ENCODE measurements around the gene GALNTL6. TPM values are rescaled to one million over a fixed set of nuclear protein-coding genes. Genes with fewer than 3 reads are reported as not detected.

The GALNTL6 gene
- total RNA-seq, 2 experiments from 2014 or later: not detected

DNA sequence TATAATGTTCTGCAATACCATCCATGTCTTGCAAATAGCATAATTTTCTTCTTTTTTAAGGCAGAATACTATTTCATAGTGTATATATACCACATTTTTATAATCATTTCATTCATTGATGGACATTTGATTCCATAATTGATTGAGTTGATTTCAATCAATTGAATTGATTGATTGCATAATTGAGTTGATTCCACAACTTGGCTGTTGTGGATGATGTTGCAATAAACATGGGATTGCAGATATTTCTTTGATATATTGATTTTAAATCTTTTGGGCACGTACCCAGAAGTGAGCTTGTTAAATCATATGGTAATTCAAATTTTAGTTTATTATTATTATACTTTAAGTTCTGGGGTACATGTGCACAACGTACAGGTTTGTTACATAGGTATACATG is 232.8 kb downstream of the GALNTL6 start:
- H3K36me3 Mint-ChIP-seq (ENCODE audit: low read depth): no peaks in the 10 kb centered on the region
- H3K4me3 Mint-ChIP-seq: no peak overlapping the region
- H3K4me1 Mint-ChIP-seq (ENCODE audit: low read depth): no peaks in the 10 kb centered on the region
- no peak for DNase-seq
- intact Hi-C loops (cut with micrococcal nuclease): no loop called here
- H3K9me3 Mint-ChIP-seq: no peaks in the 10 kb centered on the region
- H3K27me3 Mint-ChIP-seq (ENCODE audit: low read depth): no peaks in the 10 kb centered on the region
- H3K27ac Mint-ChIP-seq: no peak overlapping the region
- CTCF ChIA-PET: no interaction called here

DNA sequence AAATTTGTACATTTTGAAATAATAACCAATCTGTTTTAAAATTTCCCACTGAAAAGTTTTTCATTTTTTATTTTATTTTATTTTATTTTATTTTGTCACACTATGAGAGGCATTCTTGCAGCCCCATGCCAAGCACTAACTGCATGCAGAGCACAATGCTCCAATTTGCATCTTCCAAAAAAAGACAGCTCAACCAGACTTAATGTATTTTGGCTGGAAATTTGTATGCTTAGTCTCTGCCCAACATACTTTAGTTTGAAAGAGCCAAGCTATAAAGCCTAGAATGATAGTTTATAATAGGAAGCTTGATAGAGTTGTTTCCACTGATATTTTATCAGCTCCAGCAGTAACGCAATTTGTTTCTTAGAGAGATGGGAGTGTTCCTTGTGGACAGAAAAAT is 235.5 kb downstream of the GALNTL6 start:
- Mint-ChIP-seq H3K9me3 (no peaks in the 10 kb centered on the region), H3K4me1 (ENCODE audit: low read depth) (no peaks in the 10 kb centered on the region), H3K4me3 (no peak overlapping the region), H3K27ac (no peak overlapping the region), H3K27me3 (ENCODE audit: low read depth) (no peaks in the 10 kb centered on the region), H3K36me3 (ENCODE audit: low read depth) (no peaks in the 10 kb centered on the region)
- intact Hi-C loops (cut with micrococcal nuclease): no loop called here
- CTCF ChIA-PET: no interaction called here
- DNase-seq: no peak

DNA sequence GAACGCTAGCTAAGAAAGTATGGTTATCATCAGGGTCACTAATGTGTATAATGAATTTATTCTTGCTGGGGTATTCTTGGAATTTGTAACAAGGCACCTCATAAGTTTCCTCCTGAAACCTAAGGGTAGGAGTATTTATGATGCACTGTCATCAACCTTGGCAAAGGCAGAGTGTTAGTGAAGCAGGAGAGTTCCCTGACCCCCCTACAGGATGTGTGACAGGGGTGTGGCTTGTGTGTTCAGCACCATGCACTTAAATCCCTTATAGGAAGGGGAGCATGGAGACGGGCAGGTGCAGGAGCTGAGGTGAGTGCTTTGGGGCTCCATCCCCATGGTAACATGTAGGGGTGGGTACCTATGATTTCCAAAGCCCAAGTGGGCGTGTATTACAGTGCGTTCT is 237.7 kb downstream of the GALNTL6 start:
- Mint-ChIP-seq H3K27ac (no peak overlapping the region), H3K4me1 (ENCODE audit: low read depth) (no peaks in the 10 kb centered on the region), H3K9me3 (no peaks in the 10 kb centered on the region), H3K27me3 (ENCODE audit: low read depth) (no peaks in the 10 kb centered on the region), H3K4me3 (no peak overlapping the region), H3K36me3 (ENCODE audit: low read depth) (no peaks in the 10 kb centered on the region)
- no peak for DNase-seq
- intact Hi-C loops (cut with micrococcal nuclease): no loop called here
- CTCF ChIA-PET: no interaction called here

GRCh38 chr4:172055046-172055445 is 241.8 kb downstream of the GALNTL6 start:
- no peak for DNase-seq
- Mint-ChIP-seq H3K27me3 (ENCODE audit: low read depth) (no peaks in the 10 kb centered on the region), H3K27ac (no peak overlapping the region), H3K36me3 (ENCODE audit: low read depth) (no peaks in the 10 kb centered on the region), H3K4me1 (ENCODE audit: low read depth) (no peaks in the 10 kb centered on the region), H3K4me3 (no peak overlapping the region), H3K9me3 (peaks cover 1% of the 10 kb centered on the region)
- CTCF ChIA-PET: no interaction called here
- intact Hi-C loops (cut with micrococcal nuclease): no loop called here

GRCh38 chr4:172055498-172055897 is 242.3 kb downstream of the GALNTL6 start:
- Mint-ChIP-seq H3K4me1 (ENCODE audit: low read depth) (no peaks in the 10 kb centered on the region), H3K27ac (no peak overlapping the region), H3K36me3 (ENCODE audit: low read depth) (no peaks in the 10 kb centered on the region), H3K4me3 (no peak overlapping the region), H3K27me3 (ENCODE audit: low read depth) (no peaks in the 10 kb centered on the region), H3K9me3 (peaks cover 1% of the 10 kb centered on the region)
- DNase-seq: no peak
- intact Hi-C loops (cut with micrococcal nuclease): no loop called here
- CTCF ChIA-PET: no interaction called here

DNA sequence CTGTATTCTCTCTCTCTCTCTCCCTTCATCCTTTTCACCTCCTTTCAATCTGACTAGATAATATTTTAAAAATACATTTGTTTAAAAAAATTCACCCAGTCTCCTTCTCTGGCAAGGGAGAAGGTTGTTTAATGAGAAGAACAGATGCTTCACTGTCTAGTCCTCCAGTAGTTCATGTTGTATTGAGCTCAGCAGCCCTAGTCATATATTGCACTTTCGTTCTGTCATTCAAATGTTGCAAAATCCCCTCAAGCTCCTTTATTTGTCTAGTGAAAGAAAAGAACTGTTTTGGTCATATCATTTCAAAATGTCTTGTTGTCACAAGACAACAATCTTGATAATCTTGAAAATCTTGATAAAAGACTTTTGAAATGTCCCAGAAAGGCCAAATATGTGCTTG is 248.0 kb downstream of the GALNTL6 start:
- Mint-ChIP-seq H3K4me1 (ENCODE audit: low read depth) (no peaks in the 10 kb centered on the region), H3K27ac (no peak overlapping the region), H3K36me3 (ENCODE audit: low read depth) (no peaks in the 10 kb centered on the region), H3K4me3 (no peak overlapping the region), H3K9me3 (peaks cover 1% of the 10 kb centered on the region), H3K27me3 (ENCODE audit: low read depth) (no peaks in the 10 kb centered on the region)
- DNase-seq: no peak
- intact Hi-C loops (cut with micrococcal nuclease): no loop called here
- CTCF ChIA-PET: no interaction called here

DNA sequence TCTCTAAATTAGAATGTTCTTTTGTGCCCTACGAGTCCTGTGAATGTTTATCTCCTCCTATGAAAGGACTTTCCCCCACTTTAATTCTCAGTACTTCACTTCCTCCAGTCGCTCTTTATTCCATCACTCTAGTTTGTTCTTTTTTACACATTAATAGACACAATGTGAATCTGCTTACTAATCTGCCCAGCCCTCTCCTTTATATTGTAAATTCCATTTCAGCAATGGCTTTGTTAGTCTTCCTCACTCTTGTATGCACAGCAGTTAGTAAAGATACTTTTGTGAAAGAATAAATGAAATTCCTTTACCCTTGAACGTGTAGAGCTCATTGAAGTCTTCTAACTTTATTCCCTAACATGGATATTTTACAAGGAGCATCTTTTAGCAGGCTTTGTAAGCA is 255.3 kb downstream of the GALNTL6 start:
- Mint-ChIP-seq H3K4me3 (no peak overlapping the region), H3K27ac (no peak overlapping the region)
- CTCF ChIA-PET: no interaction called here

DNA sequence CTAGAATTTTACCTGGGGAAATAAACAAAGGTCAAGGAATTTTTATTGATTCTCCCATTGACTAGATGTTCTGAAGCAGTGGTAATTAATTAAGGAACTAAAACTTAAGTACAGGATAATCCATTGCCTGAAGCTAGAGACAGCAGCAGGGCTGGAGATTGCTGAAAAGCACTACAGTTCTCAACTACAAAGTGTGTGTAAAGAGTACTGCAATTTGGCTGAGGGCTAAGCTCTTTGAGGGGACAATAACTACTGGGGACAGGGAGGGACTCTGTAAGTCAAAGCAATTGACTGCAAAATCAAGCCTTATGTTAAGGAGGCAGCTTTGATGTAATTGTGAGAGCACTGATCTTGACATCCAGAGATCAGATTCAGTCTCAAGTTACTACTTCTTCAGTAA is 260.4 kb downstream of the GALNTL6 start:
- Mint-ChIP-seq H3K4me3 (no peak overlapping the region), H3K4me1 (ENCODE audit: low read depth) (no peaks in the 10 kb centered on the region), H3K27ac (no peak overlapping the region), H3K27me3 (ENCODE audit: low read depth) (no peaks in the 10 kb centered on the region), H3K36me3 (ENCODE audit: low read depth) (no peaks in the 10 kb centered on the region), H3K9me3 (peaks cover 3% of the 10 kb centered on the region)
- CTCF ChIA-PET: no interaction called here
- no peak for DNase-seq
- intact Hi-C loops (cut with micrococcal nuclease): no loop called here

More for the DNA sequence above, 255.3 kb downstream of the GALNTL6 start:
- Mint-ChIP-seq H3K27me3 (ENCODE audit: low read depth) (no peaks in the 10 kb centered on the region), H3K9me3 (no peaks in the 10 kb centered on the region), H3K36me3 (ENCODE audit: low read depth) (no peaks in the 10 kb centered on the region), H3K4me1 (ENCODE audit: low read depth) (no peaks in the 10 kb centered on the region)
- no peak for DNase-seq
- intact Hi-C loops (cut with micrococcal nuclease): no loop called here

GRCh38 chr4:172083272-172083671 is 270.1 kb downstream of the GALNTL6 start:
- H3K4me3 Mint-ChIP-seq: no peak overlapping the region
- CTCF ChIA-PET: no interaction called here
- H3K27ac Mint-ChIP-seq: no peak overlapping the region
- H3K27me3 Mint-ChIP-seq (ENCODE audit: low read depth): no peaks in the 10 kb centered on the region
- no peak for DNase-seq
- no peaks in the 10 kb centered on the region for H3K36me3 Mint-ChIP-seq (ENCODE audit: low read depth)
- intact Hi-C loops (cut with micrococcal nuclease): no loop called here
- no peaks in the 10 kb centered on the region for H3K4me1 Mint-ChIP-seq (ENCODE audit: low read depth)
- peaks cover 2% of the 10 kb centered on the region for H3K9me3 Mint-ChIP-seq

DNA sequence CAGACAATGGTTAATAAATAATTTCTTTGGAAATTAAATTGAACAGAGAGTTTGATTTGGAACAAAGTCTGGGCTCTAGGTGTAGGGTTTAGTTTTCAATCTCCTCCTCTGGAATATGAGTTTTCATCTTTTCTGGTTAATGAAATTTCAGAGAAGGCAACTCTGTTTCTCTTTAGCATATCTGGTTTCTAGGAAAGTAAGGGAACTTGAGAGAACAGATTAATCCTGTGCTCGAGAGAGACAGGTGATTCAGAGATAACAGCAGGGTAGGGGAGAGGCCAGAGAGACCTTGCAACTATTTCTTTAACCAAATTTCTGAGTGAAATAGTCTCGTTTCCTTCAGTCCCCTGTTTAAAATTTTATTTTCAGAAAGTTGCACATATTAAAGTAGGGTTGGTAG is 275.4 kb downstream of the GALNTL6 start:
- intact Hi-C loops (cut with micrococcal nuclease): no loop called here
- no peak overlapping the region for H3K27ac Mint-ChIP-seq
- no peaks in the 10 kb centered on the region for H3K4me1 Mint-ChIP-seq (ENCODE audit: low read depth)
- no peak overlapping the region for H3K4me3 Mint-ChIP-seq
- H3K9me3 Mint-ChIP-seq: peaks cover 2% of the 10 kb centered on the region
- CTCF ChIA-PET: no interaction called here
- H3K36me3 Mint-ChIP-seq (ENCODE audit: low read depth): no peaks in the 10 kb centered on the region
- no peaks in the 10 kb centered on the region for H3K27me3 Mint-ChIP-seq (ENCODE audit: low read depth)
- no peak for DNase-seq

DNA sequence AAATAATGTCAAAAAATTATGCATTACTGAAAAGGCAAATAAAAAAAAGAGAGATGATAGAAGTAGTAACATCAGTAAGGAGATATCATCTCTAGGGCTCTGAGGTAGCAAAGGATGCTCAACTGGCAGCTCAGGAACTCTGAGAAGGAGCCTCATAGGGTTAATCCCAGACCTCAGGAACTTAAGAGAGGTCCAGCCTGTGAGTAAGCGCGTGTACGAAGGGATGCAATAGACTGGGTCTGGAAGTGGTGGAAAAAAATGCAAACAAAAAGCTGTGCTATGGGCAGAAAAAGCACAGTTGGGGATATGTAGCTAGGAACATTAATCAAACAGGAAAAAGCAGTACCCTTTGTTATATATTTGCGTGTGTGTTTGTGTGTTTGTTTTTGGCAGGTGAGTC is 282.0 kb downstream of the GALNTL6 start:
- no peak overlapping the region for H3K27ac Mint-ChIP-seq
- intact Hi-C loops (cut with micrococcal nuclease): no loop called here
- H3K36me3 Mint-ChIP-seq (ENCODE audit: low read depth): no peaks in the 10 kb centered on the region
- peaks cover 8% of the 10 kb centered on the region for H3K9me3 Mint-ChIP-seq
- no peaks in the 10 kb centered on the region for H3K27me3 Mint-ChIP-seq (ENCODE audit: low read depth)
- no peaks in the 10 kb centered on the region for H3K4me1 Mint-ChIP-seq (ENCODE audit: low read depth)
- no peak overlapping the region for H3K4me3 Mint-ChIP-seq
- DNase-seq: no peak
- CTCF ChIA-PET: interaction anchor here (0.6 kb wide), 1 partner anchor 10 kb away, joined by 3 read pairs; no protein-coding TSS in a partner anchor

DNA sequence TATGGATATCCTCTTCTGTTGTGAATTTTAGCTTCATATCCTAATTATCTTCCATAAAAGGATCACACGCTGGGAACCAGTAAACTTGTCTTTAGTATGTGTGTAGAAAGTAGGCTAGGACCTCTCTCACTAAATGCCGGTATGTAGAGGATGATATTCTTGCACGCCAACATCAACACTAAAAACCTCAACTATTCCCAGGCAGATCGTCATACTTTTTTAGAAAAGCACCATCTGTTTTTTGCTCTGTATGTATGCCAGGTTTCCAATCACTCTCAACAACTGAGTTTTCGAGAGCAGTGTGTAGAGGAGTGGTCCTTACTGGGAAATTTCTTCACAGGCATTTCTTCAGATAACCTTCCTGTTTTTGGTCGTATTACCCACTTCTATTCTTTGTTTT is 283.6 kb downstream of the GALNTL6 start:
- H3K36me3 Mint-ChIP-seq (ENCODE audit: low read depth): no peaks in the 10 kb centered on the region
- H3K27me3 Mint-ChIP-seq (ENCODE audit: low read depth): no peaks in the 10 kb centered on the region
- no peak overlapping the region for H3K4me3 Mint-ChIP-seq
- CTCF ChIA-PET: no interaction called here
- peaks cover 10% of the 10 kb centered on the region for H3K9me3 Mint-ChIP-seq
- no peak overlapping the region for H3K27ac Mint-ChIP-seq
- no peak for DNase-seq
- intact Hi-C loops (cut with micrococcal nuclease): no loop called here
- no peaks in the 10 kb centered on the region for H3K4me1 Mint-ChIP-seq (ENCODE audit: low read depth)

DNA sequence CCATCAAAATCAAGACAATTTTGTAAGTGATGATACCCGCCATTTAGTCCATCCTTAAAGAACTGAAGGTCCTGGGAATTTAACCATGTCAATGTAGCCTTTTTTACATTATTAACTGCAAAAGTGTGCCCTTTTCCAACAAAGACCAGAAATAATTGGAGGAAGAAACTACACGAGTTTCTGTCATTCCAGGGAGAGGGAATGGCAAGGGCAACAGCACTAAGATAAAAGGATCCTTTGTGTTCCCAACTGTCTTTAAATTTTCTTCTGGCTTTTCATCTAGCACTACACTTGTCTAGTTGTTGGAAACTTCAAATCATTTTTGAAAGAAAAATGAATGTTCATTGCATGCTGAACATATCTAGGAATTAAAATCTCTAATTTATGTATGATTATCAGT is 286.2 kb downstream of the GALNTL6 start:
- H3K27ac Mint-ChIP-seq: no peak overlapping the region
- no peaks in the 10 kb centered on the region for H3K36me3 Mint-ChIP-seq (ENCODE audit: low read depth)
- H3K9me3 Mint-ChIP-seq: peaks cover 10% of the 10 kb centered on the region
- CTCF ChIA-PET: no interaction called here
- H3K4me3 Mint-ChIP-seq: no peak overlapping the region
- no peaks in the 10 kb centered on the region for H3K27me3 Mint-ChIP-seq (ENCODE audit: low read depth)
- intact Hi-C loops (cut with micrococcal nuclease): no loop called here
- no peak for DNase-seq
- no peaks in the 10 kb centered on the region for H3K4me1 Mint-ChIP-seq (ENCODE audit: low read depth)

- Mint-ChIP-seq H3K27ac (no peak overlapping the region), H3K4me1 (ENCODE audit: low read depth) (no peaks in the 10 kb centered on the region), H3K36me3 (ENCODE audit: low read depth) (no peaks in the 10 kb centered on the region), H3K27me3 (ENCODE audit: low read depth) (no peaks in the 10 kb centered on the region), H3K9me3 (peaks cover 5% of the 10 kb centered on the region), H3K4me3 (no peak overlapping the region)
- DNase-seq: no peak
- CTCF ChIA-PET: no interaction called here
- intact Hi-C loops (cut with micrococcal nuclease): no loop called here
Measured at GRCh38 chr4:172103456-172103855, 290.3 kb downstream of the GALNTL6 start.
